GM15510 (cell line): ENCODE results near the gene ROBO2.

Experiments
- POLR2A ChIP-seq: IDR thresholded peaks from 3 replicates; pipeline ENCODE4 v1.6.1; 2011; ENCODE audit warnings: borderline replicate concordance; ENCODE audit not compliant: insufficient read length; ENCODE audit errors: extremely low read depth

The ROBO2 gene

DNA sequence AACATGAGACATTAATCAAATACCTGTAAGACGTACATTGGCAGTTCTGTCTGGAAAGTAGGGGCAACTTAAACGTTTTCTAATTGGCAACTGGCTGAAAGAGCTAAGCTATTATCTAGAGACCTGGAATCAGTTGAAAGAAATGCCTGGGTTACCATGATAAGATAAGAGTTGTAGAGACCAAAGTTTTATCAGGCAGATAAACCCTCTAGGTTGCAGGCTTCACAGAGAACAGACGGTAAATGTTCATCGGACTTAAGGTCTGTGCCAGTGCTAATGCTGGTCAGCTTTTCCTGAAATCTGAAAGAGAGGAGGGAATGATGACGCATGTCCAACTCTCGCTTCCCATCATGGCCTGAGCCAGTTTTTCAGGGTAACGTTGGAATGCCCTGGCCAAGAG, 196.2 kb downstream of the ROBO2 start:
- no peak for TF ChIP-seq POLR2A

DNA sequence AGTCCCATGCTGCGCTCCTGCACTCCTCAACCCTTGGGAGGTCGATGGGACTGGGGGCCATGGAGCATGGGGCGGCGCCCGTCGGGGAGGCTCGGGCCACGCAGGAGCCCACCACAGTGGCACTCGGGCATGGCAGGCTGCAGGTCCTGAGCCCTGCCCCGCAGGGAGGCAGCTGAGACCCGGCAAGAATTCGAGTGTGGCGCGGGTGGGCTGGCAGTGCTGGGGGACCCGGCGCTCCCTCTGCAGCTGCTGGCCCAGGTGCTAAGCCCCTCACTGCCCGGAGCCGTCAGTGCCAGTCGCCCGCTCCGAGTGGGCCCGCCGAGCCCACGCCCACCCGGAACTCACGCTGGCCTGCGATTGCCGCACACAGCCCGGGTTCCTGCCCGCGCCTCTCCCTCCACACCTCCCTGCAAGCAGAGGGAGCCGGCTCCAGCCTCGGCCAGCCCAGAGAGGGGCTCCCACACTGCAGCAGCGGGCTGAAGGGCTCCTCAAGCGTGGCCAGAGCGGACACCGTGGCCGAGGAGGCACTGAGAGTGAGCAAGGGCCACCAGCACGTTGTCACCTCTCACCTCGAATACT, 200.3 kb downstream of the ROBO2 start:
- no peak for TF ChIP-seq POLR2A

DNA sequence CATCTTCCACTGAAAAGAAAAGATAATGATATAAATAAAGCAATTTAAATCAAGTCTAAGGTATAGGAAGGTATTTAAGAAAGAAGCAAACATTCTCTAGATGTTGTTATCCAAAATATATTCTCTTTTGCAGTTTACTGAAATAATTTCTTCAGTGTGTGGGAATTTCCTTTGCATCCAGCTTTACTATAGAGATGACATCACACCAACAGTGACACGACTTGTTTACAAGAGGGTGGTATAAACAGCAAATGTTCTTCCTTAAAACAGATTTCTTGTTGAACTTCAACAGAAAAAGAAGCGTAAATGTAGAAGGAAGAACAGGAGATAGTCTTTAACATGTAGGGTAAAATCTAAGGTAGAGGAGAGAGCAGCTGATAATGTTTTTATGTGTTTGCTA, 202.5 kb downstream of the ROBO2 start:
- no peak for TF ChIP-seq POLR2A

DNA sequence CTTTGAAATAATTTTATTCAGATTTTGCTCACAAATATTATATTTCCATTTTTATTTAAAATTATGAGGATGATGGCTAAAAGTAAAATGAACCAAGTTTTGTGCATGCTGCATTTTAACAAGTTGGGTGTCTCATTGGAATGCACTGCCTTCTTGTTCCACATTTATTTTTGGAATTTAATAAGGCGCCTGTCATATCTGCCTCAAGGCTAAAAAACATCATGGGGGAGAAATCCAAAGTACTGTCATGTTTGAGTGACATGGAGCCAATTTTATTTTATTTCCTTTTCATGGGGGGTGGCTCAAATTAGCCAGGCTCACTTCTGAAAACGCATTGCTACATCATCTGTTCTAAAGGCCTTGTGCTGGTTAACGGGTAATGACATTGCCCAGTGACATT, 205.1 kb downstream of the ROBO2 start:
- TF ChIP-seq POLR2A, result no peak

DNA sequence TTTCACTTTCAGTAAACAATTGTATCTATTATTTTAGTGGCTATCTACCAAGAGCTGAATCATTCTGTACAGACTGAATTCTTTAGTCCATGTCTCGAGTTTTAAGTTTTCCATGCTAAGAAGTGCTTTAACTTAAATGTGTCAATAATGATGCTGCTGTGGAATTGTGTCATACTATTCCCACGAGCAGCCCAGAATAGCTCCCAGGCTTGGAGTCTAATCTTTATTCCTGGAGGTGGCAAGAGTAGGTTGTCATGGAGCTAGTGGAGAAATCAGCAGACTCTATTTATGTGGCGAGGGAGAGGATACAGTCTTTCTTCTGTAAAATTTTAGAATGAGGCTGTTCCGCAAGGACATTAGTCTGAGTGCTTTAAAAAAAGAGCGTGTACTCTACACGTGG, 207.2 kb downstream of the ROBO2 start:
- no peak for TF ChIP-seq POLR2A

DNA sequence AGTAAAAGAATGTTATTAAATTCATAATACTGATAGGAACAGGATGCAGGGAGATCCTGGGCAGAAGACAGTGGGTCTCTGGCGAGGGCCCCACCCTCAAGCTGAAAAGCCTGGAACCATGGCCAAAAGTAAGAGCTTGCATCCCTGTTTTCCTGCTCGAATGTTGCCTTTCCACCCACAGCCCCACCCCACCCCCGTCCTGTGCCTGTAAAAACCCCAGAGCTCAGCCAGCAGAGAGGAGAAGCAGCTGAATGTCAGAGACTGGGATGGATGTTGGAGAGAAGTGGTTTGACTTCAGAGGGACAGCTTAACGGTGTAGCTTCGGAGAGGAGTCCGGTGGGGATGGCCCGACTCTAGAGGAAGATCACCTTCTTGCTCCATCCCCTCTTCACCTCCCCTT, 207.9 kb downstream of the ROBO2 start:
- TF ChIP-seq POLR2A, result no peak

DNA sequence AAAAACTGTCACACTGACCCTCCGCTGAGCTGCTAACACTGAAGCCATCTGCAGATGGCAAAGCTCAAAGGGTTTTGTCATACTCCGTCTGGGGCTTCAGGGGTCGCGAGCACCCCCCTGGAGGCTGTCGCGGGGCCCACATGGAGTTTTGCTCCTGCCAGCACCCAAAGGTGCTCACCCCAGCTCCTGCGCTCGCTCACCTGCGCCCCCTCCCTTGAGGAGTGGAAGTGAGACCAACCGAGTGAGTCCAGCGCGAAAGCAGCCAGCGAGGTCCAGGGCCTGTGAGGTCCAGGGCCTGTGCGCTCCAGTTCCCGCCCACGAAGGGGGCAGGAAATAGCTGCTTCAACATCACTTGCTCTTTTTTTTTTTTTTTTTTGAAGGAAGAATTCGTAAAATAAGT, 208.5 kb downstream of the ROBO2 start:
- TF ChIP-seq POLR2A, result no peak

DNA sequence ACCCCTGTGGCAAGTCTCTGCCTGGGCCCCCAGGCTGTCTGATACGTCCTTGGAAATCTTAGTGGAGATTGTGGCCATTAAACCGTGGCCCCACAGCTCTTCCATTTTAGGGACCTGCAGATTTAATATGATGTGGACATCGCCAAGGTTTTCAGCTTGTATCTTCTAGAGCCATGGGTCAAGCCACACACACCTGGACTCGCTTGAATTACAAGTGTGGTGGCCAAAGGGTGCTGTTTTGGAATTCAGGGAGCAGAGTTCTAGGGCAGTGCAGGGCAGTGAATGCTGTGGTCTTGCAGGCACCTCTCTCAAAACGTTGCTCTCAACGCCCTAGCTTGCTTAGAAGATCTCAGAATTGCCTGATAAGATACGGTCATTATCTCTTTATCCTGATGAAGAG, 211.2 kb downstream of the ROBO2 start:
- no peak for TF ChIP-seq POLR2A

DNA sequence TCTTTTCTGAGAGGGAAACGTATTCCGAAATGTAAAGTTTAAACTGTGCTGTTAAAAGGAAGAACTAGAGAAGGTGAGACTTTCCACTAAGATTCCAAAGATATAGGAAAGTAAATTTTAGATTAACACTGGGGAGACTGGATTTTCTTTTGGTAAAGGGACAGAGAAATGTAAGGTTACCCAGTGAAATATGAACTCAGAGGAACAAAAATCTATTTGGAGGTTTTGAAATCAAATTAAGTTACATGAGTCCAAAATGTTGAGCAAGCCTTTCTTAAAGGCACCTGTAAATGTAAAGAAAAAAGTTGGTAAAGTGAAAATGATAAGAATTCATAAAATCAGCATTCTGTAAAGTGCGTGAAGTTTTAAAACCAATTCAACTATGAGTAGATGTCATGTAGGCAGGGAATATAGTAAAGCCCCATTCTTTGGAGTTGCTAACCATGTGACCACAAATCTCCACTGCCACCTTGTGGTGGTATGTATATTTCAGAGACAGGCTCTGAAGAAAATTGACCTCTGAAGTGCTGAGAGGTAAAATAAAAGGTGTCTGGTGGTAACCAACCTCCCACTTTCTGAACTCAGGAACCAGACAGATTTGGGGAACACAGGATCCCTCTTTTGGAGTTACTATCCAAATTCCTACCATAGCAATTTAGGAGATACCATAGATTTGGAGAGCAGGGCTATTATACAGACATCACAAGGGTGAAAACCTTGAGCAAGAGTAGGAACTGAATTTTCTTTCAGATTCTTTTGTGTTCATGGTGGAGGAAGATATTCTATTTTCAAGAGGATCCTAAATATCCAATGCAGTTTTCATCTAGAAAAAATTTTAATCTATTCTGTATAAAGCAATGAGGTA, 215.3 kb downstream of the ROBO2 start:
- TF ChIP-seq POLR2A, result no peak

DNA sequence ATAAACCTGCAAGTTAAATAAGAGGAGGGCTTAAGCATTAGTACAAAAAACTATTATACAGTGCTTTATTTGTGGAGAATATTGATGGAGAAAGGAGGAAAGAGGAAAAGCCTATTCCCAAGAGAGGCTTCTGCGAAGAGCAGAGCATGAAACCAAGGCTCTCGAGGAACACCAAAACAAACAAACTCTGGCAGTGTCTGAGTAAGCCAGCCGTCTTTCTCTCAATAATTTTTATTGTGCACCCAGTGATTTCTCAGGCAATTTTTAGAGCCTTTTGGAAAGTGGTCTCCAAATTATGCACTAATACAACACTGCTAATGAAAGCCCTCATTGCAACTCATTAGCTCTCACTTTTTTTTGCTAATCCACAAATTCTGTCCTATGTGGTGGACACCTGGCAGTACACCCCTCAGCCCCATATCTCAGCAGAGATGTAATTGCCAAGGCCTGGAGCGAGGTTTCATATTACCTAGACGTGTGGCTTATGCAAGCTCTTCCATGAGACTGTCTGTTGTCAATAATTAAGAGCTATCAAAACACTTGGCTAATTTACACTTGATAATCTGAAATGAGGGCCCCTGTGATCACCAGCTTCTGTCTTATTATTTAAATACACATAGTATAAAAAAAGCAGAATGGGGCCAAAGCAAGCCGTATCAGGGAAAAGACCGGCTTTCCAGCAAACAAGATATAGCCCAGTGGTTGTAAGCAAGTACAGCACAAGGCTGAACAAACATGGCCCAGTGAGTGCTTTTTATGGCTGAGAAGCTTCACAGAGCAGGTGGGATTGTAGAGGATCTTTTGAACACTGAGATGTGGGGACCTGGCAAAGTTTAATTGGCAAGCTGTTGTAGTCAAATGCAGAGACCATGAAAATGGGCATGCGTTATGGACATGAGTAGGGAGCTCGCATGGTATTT, 216.9 kb downstream of the ROBO2 start:
- no peak for TF ChIP-seq POLR2A

DNA sequence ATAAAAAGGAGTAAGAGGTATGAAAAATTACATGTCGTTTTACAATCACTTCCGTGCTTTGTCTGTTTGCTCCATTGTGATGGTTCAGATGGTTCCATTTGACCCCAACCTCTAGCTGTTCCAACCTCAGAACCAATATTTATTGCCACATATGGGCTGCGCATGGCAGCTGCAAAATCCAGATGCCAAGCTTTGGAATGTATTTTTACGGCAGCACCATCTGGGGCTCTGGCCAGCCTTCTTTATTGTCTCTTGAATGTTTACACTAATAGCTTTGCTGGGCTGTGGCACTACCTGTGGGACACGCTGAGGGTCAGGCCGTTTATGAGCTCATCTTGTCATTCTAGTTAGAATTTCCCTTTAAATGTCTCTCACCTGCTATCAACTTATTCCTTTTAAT, 219.8 kb downstream of the ROBO2 start:
- TF ChIP-seq POLR2A, result no peak

DNA sequence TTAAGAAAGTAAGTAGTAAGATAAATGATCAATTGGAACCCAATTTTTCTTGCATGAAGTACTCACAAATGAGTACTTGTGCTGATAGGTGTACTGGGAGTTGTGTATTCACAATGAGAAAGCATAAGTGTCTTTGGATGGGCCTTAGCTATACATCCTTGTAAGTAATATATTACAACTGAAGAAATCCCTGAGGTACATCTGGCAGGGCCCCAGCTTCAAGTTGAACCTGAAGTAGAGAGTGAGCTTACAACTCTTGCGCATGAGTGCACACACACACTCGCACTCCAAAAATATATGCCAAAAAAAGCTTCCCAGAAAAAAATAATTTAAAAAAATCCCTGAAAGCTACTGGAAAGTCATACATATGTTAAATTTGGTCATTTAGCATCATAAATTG, 222.5 kb downstream of the ROBO2 start:
- TF ChIP-seq POLR2A, result no peak

DNA sequence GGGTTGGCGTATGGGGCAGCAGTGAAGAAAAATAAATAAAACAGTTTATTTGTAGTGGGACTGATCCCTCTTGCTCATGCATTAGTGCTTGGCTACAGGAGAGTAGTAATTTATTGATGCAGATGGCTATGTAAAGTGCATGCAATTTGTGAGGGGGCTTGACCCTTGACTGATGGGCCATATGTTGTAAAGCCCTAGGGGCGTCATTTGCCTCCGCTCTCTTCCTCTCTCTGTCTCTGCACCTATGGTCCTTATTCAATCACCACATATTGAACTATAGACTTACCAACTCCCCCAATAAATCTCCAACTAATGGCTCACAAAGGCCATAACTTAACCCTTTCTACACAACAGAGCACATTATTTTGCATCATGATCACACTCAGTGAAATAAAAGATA, 227.7 kb downstream of the ROBO2 start:
- no peak for TF ChIP-seq POLR2A

DNA sequence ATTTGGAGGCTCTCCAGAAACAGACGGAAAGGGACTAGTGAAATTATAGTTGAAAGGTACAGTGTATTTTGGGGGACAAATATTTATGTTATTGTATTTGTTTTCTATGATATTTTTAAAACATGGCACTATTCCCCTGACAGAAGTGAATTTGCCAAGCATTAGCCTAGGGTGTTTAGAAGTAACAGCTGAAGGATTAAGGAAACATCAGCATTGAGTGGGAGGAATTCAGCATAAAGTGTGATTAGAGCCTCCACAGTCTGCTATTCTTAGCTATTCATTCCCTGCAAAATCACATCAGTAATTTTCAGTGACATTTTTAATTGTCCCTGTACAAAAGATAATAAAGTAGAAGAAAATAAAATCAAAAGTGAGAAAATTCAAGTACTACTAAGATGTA, 231.4 kb downstream of the ROBO2 start:
- TF ChIP-seq POLR2A, result no peak

DNA sequence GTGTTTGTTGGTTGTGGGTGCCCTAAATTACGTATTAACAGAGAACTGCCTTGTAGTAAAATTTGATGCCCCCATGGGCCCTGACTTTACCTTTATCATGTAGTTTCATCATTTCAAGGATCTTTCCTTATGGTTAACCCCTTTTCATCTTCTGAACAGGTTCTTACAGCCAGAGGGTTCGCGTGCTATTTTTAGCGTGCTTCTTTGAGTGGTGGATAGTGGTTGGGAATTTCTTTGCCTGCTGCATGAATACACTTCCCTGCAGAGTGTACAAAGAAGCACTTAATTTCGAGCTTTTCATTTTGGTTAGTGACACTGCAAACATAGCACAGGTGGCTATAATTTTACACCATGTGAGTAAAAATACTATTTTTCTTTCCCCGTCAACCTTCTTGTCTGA, 231.8 kb downstream of the ROBO2 start:
- TF ChIP-seq POLR2A, result no peak
